K562 (cell line): ENCODE results near the gene DACT3. TPM values are rescaled to one million over a fixed set of nuclear protein-coding genes. Genes with fewer than 3 reads are reported as not detected.
A peak's percentile ranks its signal among the peaks of the same experiment; 100 is the strongest.

ENCODE experiments used
- ADNP ChIP-seq: fragments of 200-800 bp; sonication (Bioruptor generic); IDR thresholded peaks from 2 replicates; pipeline ENCODE4 v1.6.1; 2016; ENCODE audit warnings: missing genetic modification characterization, missing compliant biosample characterization
- CBFA2T3 ChIP-seq: fragments of 450-650 bp; IDR thresholded peaks from 2 replicates; pipeline ENCODE4 v1.6.1; 2017
- CSDE1 ChIP-seq, 2 experiments: fragments of 450-650 bp; IDR thresholded peaks; 2 replicates each; pipeline ENCODE4 v1.6.1; 2016; ENCODE audit warnings: mild to moderate bottlenecking in 1 of 2
- ETS2 ChIP-seq: IDR thresholded peaks from 2 replicates; pipeline ENCODE4 v1.6.1; 2016; ENCODE audit warnings: borderline replicate concordance, missing genetic modification characterization, mild to moderate bottlenecking, moderate library complexity, missing compliant biosample characterization; ENCODE audit not compliant: poor library complexity, severe bottlenecking
- RBM25 ChIP-seq: fragments of 200-400 bp; formaldehyde crosslinking; IDR thresholded peaks from 2 replicates; pipeline ENCODE4 v1.6.1; 2018; ENCODE audit warnings: low read length, low read depth, moderate library complexity; ENCODE audit not compliant: severe bottlenecking
- SAFB2 ChIP-seq: fragments of 200-400 bp; formaldehyde crosslinking; IDR thresholded peaks from 2 replicates; pipeline ENCODE4 v1.6.1; 2018; ENCODE audit warnings: borderline replicate concordance, low read length, low read depth, moderate library complexity; ENCODE audit not compliant: severe bottlenecking
- SMAD3 ChIP-seq: fragments of 450-650 bp; formaldehyde crosslinking; conservative IDR thresholded peaks from 2 replicates; pipeline ENCODE4 v1.4.0; 2020; ENCODE audit warnings: mild to moderate bottlenecking
- SREBF2 ChIP-seq: sonication (generic); formaldehyde crosslinking; IDR thresholded peaks from 2 replicates; pipeline ENCODE4 v1.4.0; 2020; ENCODE audit warnings: mild to moderate bottlenecking, missing genetic modification reagents
- TGIF2 ChIP-seq: sonication (generic); formaldehyde crosslinking; IDR thresholded peaks from 2 replicates; pipeline ENCODE4 v1.8.1; 2022; ENCODE audit warnings: mild to moderate bottlenecking, missing genetic modification reagents, moderate library complexity
- U2AF1 ChIP-seq: fragments of 200-400 bp; formaldehyde crosslinking; optimal IDR thresholded peaks from 2 replicates; pipeline ENCODE3; 2017; ENCODE audit warnings: mild to moderate bottlenecking, low read depth, low read length, moderate library complexity
- ZNF140 ChIP-seq: fragments of 250-450 bp; sonication (Bioruptor Pico); IDR thresholded peaks from 2 replicates; pipeline ENCODE4 v1.8.0; 2021; ENCODE audit warnings: moderate library complexity, mild to moderate bottlenecking, inconsistent platforms
- ZNF699 ChIP-seq: fragments of 250-450 bp; sonication (Bioruptor Pico); IDR thresholded peaks from 2 replicates; pipeline ENCODE4 v1.8.0; 2021; ENCODE audit warnings: mild to moderate bottlenecking, moderate library complexity; ENCODE audit not compliant: insufficient replicate concordance
- polyA plus RNA-seq, 8 experiments: library from polyadenylated mRNA; depleted of rRNA in 4 of 8; stranded (reverse) in 5 of 8; unstranded in 3 of 8; fragments of >200 nt; fragmentation: Nextera tagmentation in 2 of 8; fragmentation: Illumina TruSeq in 1 of 8; extraction: Ambion mirVana in 2 of 8; extraction: Trizol in 1 of 8; gene quantifications; 2 replicates each; pipeline versions ENCODE4 v1.2.1 to v1.2.3, GENCODE V29; 2011 to 2014; ENCODE audit warnings: inconsistent platforms in 1 of 8, missing spikeins in 1 of 8
- total RNA-seq, 7 experiments: library from RNA; depleted of rRNA in 6 of 7; stranded (reverse); fragments of >200 nt in 6 of 7; fragmentation: Illumina TruSeq in 2 of 7; extraction: Trizol in 2 of 7; gene quantifications; 2 replicates each; pipeline versions ENCODE4 v1.2.1 to v1.2.3, GENCODE V29; 2011 to 2021; ENCODE audit warnings: low replicate concordance in 1 of 7
- TF ChIP-seq, protein P1 (sequence below): sonication (generic); formaldehyde crosslinking; IDR thresholded peaks from 2 replicates; pipeline ENCODE4 v1.4.0; 2020; ENCODE audit warnings: mild to moderate bottlenecking, missing genetic modification reagents
- TF ChIP-seq, protein P2 (sequence below): sonication (generic); formaldehyde crosslinking; IDR thresholded peaks from 2 replicates; pipeline ENCODE4 v1.8.1; 2022; ENCODE audit warnings: missing genetic modification reagents

The DACT3 gene
- total and polyA plus RNA-seq, 9 of the 15 experiments (the other 6 are each of a cell fraction or from before 2014, with no cell fraction given), result 0.67 to 6.5 (median 3.5) TPM

DNA sequence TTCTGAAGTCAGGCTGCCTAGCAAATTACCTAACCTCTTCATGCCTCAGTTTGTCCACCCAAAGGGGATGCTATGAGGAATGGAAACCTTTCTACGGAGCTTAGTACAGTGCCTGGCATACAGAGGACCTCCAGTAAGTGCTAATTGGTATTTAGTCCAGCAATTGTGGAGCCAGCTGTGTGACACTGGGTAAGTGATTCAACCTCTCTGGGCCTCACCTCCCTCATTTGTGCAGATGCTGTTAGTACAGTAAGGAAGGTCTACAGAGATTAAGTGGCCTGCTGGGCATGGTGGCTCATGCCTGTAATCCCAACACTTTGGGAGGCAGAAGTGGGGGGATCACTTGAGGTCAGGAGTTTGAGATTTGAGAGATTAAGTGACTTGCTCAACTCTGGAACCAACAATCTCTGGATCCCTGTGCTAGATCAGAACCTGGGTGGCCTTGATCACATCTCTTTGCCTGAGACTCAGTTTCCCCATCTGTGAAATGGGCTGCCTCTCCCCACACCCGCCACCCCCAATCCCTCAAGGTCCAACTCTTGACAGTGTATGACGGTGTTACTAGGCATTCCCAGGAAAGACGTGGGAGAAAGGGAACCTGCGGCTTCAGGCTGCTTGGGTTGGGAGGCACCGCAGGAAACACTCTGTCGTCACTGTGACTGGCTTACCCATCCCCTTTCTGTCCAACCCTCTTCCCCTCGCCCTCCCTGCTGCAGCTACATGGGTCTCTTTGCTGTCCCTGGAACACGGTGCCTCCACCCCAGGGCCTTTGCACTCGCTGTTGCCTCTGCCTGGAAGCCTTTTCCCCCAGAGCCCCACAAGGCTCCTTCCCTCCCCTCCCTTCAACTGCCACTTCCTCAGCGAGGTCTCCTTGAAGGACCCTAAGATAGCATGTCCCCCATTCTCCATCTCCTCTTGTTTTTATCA is 37.7 kb upstream of the DACT3 start (continued):
- TF ChIP-seq SMAD3 (no peak), ADNP (peak; percentile 93), CSDE1 (IDR thresholded peaks at IDR 0.05) (no peak), TGIF2 (CRISPR knock-in tag) (no peak), RBM25 (peak; percentile 79), ZNF140 (no peak), SAFB2 (no peak), ETS2 (no peak), U2AF1 (no peak), ZNF699 (CRISPR knock-in tag) (no peak), CBFA2T3 (no peak), SREBF2 (no peak)
- TF ChIP-seq, protein P1, sequence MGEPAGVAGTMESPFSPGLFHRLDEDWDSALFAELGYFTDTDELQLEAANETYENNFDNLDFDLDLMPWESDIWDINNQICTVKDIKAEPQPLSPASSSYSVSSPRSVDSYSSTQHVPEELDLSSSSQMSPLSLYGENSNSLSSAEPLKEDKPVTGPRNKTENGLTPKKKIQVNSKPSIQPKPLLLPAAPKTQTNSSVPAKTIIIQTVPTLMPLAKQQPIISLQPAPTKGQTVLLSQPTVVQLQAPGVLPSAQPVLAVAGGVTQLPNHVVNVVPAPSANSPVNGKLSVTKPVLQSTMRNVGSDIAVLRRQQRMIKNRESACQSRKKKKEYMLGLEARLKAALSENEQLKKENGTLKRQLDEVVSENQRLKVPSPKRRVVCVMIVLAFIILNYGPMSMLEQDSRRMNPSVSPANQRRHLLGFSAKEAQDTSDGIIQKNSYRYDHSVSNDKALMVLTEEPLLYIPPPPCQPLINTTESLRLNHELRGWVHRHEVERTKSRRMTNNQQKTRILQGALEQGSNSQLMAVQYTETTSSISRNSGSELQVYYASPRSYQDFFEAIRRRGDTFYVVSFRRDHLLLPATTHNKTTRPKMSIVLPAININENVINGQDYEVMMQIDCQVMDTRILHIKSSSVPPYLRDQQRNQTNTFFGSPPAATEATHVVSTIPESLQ (CRISPR knock-in tag), result no peak
- TF ChIP-seq, protein P2, sequence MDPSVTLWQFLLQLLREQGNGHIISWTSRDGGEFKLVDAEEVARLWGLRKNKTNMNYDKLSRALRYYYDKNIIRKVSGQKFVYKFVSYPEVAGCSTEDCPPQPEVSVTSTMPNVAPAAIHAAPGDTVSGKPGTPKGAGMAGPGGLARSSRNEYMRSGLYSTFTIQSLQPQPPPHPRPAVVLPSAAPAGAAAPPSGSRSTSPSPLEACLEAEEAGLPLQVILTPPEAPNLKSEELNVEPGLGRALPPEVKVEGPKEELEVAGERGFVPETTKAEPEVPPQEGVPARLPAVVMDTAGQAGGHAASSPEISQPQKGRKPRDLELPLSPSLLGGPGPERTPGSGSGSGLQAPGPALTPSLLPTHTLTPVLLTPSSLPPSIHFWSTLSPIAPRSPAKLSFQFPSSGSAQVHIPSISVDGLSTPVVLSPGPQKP (CRISPR knock-in tag), result no peak
